Measurements from ENCODE around the gene C17orf67. TPM values are rescaled to one million over a fixed set of nuclear protein-coding genes. Genes with fewer than 3 reads are reported as not detected.

Gene C17orf67
- total RNA-seq, 1 donor from 2014 or later: 2.7 TPM

DNA sequence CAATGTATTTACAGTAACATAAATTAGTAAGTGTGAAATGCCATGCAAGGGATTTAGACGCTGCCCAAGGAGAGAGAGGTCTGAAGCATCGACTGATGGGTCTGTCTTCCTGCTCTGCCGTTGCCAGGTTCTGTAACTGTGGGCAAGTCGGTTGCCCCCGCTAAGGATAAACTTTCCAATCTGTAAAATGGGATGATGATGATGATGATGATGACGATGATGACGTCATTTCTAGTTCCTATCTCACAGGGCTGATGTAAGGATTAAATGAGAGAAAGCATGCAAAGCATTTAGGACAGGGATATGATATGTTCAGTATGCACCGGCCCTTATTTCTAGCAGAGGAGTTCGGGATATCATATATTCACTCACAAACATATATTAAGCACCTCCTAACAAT, 54.8 kb downstream of the C17orf67 start:
- no peaks in the 10 kb centered on the region for H3K36me3 ChIP-seq
- no peak overlapping the region for H3K4me3 ChIP-seq
- no peaks in the 10 kb centered on the region for H3K9me3 ChIP-seq
- no peak overlapping the region for H3K27ac ChIP-seq
- peaks cover 15% of the 10 kb centered on the region for H3K4me1 ChIP-seq
- intact Hi-C loops (cut with DNase I): loop anchor here (10.0 kb wide), 1 partner anchor 184 kb away; the partner anchor contains the start of gene NOG
- DNase-seq (ENCODE audit: extremely low spot score in 2 of 2): no peak
- TF ChIP-seq, protein P1, sequence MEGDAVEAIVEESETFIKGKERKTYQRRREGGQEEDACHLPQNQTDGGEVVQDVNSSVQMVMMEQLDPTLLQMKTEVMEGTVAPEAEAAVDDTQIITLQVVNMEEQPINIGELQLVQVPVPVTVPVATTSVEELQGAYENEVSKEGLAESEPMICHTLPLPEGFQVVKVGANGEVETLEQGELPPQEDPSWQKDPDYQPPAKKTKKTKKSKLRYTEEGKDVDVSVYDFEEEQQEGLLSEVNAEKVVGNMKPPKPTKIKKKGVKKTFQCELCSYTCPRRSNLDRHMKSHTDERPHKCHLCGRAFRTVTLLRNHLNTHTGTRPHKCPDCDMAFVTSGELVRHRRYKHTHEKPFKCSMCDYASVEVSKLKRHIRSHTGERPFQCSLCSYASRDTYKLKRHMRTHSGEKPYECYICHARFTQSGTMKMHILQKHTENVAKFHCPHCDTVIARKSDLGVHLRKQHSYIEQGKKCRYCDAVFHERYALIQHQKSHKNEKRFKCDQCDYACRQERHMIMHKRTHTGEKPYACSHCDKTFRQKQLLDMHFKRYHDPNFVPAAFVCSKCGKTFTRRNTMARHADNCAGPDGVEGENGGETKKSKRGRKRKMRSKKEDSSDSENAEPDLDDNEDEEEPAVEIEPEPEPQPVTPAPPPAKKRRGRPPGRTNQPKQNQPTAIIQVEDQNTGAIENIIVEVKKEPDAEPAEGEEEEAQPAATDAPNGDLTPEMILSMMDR (IDR thresholded peaks at IDR 0.05): no peak
- TF ChIP-seq POLR2AphosphoS5 (IDR thresholded peaks at IDR 0.05; ENCODE audit: insufficient read depth in 1 of 2, low read depth in 1 of 2) (no peak), POLR2A (IDR thresholded peaks at IDR 0.05) (no peak)
- no peaks in the 10 kb centered on the region for H3K27me3 ChIP-seq

DNA sequence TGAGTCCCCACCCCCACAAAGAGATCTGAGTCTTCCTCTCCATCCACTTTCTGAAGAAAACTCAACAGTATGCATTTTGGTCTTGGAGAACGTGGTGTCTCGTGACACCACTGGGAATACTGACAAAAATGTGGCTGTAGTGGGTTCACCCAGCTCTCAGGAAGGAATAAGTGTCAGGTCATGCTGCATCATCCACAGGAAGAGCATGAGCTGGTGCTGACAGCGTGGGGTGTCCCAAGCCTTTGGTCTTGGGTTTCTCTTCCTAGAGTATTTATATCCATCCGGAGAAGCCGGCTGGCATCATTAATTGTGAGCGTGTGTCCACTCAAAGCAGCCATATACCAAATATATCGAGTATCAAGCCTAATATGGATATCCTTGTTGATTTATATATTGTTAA, 55.9 kb downstream of the C17orf67 start:
- Histone ChIP-seq H3K9me3 (no peaks in the 10 kb centered on the region), H3K27ac (no peak overlapping the region), H3K4me1 (peaks cover 15% of the 10 kb centered on the region), H3K4me3 (no peak overlapping the region), H3K27me3 (no peaks in the 10 kb centered on the region), H3K36me3 (no peaks in the 10 kb centered on the region)
- no peak for DNase-seq (ENCODE audit: extremely low spot score in 2 of 2)
- TF ChIP-seq, protein P1 (IDR thresholded peaks at IDR 0.05): no peak
- TF ChIP-seq POLR2A (IDR thresholded peaks at IDR 0.05) (no peak), POLR2AphosphoS5 (IDR thresholded peaks at IDR 0.05; ENCODE audit: insufficient read depth in 1 of 2, low read depth in 1 of 2) (no peak)
- intact Hi-C loops (cut with DNase I): loop anchor here (10.0 kb wide), 1 partner anchor 183 kb away; the partner anchor contains the start of gene NOG

DNA sequence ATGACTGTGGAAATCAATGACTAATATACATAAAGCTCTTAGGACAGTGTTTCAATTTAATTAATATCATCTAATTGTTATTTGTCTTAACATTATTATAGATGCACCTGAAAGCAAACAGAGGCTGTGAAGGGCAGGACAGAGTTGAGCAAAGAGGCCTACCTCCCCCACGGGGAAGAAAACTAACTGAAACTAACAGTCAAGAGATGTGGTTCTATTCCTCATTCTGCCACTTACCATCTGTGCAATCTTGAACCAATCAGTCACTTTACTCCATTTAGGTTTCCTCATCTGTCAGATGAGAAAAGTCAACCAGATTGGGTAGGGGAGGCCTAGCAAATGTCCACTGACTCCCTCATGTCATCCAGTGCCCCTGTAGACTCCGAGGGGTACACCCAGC, 59.1 kb downstream of the C17orf67 start:
- intact Hi-C loops (cut with DNase I): loop anchor here (10.0 kb wide), 1 partner anchor 180 kb away; the partner anchor contains the start of gene NOG
- H3K27ac ChIP-seq: no peak overlapping the region
- no peaks in the 10 kb centered on the region for H3K9me3 ChIP-seq
- no peaks in the 10 kb centered on the region for H3K27me3 ChIP-seq
- TF ChIP-seq, protein P1 (IDR thresholded peaks at IDR 0.05): no peak
- TF ChIP-seq POLR2AphosphoS5 (IDR thresholded peaks at IDR 0.05; ENCODE audit: insufficient read depth in 1 of 2, low read depth in 1 of 2): no peak
- TF ChIP-seq POLR2A (IDR thresholded peaks at IDR 0.05): no peak
- no peaks in the 10 kb centered on the region for H3K36me3 ChIP-seq
- no peak overlapping the region for H3K4me3 ChIP-seq
- DNase-seq (ENCODE audit: extremely low spot score in 2 of 2): no peak
- H3K4me1 ChIP-seq: peaks cover 5% of the 10 kb centered on the region

DNA sequence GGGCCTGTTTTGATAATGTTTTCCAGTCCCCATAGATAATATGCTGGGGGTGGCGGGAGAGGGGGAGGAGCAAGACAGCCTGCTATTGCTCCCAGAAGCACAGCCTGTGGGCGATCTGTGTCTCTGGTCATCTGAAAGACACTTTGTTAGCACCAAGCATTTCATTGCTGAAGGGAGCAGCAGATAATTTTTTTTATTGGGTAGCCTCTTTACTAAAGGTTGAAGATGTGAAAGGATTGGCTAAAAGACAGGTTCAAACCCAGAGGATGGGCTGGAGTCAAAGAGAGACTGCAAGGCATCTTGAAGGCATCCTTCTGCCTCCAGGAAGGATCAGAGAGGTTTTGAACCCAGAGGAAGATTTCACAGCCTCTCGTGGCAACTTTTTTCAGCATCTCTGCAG, 60.6 kb downstream of the C17orf67 start:
- H3K9me3 ChIP-seq: no peaks in the 10 kb centered on the region
- no peak for DNase-seq (ENCODE audit: extremely low spot score in 2 of 2)
- H3K4me1 ChIP-seq: no peaks in the 10 kb centered on the region
- no peaks in the 10 kb centered on the region for H3K27me3 ChIP-seq
- no peak overlapping the region for H3K4me3 ChIP-seq
- intact Hi-C loops (cut with DNase I): loop anchor here (10.0 kb wide), 1 partner anchor 178 kb away; the partner anchor contains the start of gene NOG
- TF ChIP-seq POLR2A (IDR thresholded peaks at IDR 0.05): no peak
- TF ChIP-seq, protein P1 (IDR thresholded peaks at IDR 0.05): no peak
- no peak for TF ChIP-seq POLR2AphosphoS5 (IDR thresholded peaks at IDR 0.05; ENCODE audit: insufficient read depth in 1 of 2, low read depth in 1 of 2)
- H3K36me3 ChIP-seq: no peaks in the 10 kb centered on the region
- no peak overlapping the region for H3K27ac ChIP-seq

DNA sequence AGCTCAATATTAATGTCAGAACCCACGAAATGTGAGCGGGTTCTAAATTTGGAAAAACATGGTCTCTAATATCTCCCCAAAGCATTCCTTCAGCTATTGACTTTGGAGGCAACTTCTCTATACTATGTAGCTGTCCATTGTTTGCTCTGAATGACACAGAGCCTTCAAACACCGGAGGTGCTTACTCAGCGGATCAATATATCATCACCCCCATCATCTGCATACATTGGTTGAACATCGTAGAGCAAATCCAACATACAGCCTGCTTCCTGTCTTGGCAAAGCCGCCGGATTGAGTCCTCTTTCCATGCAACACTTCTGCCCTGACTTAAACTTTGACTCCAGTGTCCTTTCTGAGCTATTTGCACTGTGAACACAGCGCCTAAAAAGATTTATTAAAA, 61.3 kb downstream of the C17orf67 start:
- no peaks in the 10 kb centered on the region for H3K9me3 ChIP-seq
- H3K4me1 ChIP-seq: no peaks in the 10 kb centered on the region
- no peaks in the 10 kb centered on the region for H3K36me3 ChIP-seq
- H3K27ac ChIP-seq: no peak overlapping the region
- no peak for DNase-seq (ENCODE audit: extremely low spot score in 2 of 2)
- TF ChIP-seq, protein P1 (IDR thresholded peaks at IDR 0.05): no peak
- no peak for TF ChIP-seq POLR2A (IDR thresholded peaks at IDR 0.05)
- no peak for TF ChIP-seq POLR2AphosphoS5 (IDR thresholded peaks at IDR 0.05; ENCODE audit: insufficient read depth in 1 of 2, low read depth in 1 of 2)
- H3K27me3 ChIP-seq: no peaks in the 10 kb centered on the region
- H3K4me3 ChIP-seq: no peak overlapping the region
- intact Hi-C loops (cut with DNase I): loop anchor here (10.0 kb wide), 1 partner anchor 178 kb away; the partner anchor contains the start of gene NOG
